IPS-NIHi7 (cell line): ENCODE measurements around the gene ROBO1.

ENCODE experiments used
- DNase-seq: peaks from one replicate; pipeline ENCODE4 v3.0.0; 2012; ENCODE audit warnings: mixed read lengths; ENCODE audit errors: extremely low spot score

ROBO1 gene

DNA sequence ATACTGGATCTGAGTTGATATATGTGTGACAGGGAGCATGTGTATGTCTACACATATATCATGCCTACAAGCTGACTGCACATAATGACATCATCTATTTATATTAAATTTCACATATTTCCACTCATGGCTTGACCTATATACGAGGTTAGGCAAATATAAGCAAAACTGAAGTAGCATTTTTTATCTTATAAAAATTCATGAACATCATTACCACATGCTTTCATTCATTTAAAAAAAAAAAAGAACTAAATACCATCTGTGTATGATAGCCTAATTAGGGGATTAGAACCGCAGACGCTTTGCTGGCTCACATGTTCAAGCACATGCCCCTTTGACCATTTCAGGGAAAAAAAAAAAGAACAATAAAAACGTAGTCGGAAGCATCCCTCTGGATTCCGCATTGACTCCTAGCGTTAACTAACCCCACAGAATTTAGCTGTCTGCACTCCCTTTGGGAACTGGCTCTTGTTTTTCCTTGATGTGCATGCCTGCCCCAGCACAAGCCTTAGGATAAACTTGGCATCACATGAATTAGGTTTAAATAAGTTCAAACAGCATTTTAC lies 888.4 kb downstream of the ROBO1 start:
- DNase-seq, result no peak

DNA sequence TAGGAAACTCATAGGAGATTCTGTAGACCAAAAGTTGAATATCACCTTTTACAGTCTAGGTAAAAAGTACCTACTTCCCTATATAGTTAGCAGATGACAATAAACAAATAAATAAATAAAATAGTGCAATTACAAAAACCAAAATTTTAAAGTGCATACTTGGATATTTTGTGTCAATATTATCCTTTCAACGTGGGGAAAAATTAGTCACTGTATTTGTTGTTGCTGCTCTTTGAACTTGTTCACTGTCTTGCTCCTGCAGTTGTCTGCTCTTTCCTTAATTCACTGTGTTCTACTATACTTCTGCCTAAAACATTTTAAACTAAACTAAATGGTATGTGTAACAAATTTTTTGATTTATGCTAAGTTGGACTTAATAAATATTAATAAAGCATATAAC lies 889.0 kb downstream of the ROBO1 start:
- DNase-seq, result no peak

DNA sequence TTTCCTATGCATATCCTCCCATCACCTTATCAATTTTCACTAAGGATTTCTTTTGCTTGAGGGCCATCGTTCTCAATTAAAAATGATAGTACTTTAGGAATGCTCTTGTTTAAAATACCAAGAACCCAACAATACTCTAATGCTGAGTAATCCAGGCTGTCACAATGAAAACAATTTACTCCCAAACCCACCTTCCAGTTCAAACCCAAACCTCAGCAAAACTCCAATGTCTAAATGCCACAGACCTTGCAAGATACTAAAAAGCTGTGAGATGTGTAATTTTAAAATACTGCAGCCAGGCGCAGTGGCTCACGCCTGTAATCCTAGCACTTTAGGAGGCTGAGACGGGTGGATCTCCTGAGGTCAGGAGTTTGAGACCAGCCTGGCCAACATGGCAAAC lies 889.8 kb downstream of the ROBO1 start:
- no peak for DNase-seq

DNA sequence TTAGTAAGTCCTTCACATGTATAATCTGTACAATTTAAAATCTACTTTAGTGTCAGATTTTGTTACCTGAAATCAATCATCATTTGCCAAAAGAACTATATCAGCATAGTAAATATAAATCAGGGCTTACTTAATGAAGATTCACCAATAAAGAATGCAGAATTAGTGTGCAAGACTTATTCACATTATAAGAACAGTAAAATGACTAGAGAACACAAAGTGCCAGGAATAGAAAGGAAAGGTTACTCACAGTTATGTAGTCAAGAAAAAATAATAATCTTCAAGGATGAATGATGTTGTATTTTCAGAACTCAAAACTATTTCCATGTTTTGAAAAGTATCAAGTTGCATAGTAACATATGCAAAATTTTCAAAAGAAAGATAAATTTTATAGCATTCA lies 891.9 kb downstream of the ROBO1 start:
- no peak for DNase-seq

DNA sequence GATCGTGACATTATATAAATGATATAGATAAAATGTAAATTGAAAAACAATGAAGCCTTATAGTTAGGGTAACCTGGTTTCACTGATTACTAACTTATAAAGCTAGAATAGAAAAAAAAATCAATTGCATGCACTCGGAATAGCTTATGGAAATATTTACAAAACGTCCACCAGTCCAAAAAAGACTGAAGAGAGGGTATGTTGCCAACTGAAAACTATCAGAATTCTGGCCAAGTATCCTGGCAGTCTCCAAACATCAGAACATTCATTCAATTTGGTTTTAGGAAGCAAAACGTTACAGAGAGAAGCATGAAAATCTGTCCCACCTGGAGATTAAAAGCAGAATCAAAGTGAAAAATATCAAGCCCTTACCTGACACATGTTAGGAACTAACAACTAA lies 892.4 kb downstream of the ROBO1 start:
- DNase-seq, result no peak

DNA sequence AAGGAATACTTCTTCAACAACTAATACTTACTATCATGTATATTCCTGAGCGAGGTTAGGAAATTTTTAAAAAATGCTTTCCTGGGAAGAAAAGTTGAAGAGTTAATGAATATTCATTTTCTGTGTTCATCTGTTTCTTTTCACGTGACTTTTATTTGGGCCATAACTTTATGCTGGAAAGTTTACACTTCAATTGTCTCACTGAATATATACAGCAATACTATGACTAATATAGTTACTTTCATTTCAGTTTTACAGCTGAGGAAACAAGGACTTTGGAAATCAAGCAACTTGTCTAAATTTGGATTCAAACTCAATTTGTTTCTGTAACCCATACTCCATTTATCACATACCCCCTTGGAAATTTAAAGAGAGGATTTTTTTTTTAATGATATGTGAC lies 894.2 kb downstream of the ROBO1 start:
- DNase-seq, result no peak

DNA sequence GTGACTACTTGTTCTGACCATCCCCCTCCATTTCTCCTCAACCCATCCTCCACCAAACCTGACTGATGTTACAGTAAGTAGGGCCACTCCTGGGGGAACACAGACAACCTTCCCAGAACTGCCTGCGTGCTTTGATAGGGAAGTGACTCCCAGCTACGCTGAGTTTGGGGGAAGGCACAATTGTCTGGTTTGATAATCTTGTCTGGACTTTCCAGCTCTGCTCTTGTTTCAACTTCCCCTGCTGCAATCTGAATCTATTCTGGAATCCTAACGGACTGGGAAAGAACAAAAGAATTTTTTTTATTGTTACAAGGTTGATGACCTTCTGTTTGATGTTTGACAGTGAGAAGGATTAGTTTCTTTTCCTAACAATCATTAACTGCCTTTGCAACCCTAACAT lies 895.6 kb downstream of the ROBO1 start:
- peak; percentile 14 for DNase-seq

DNA sequence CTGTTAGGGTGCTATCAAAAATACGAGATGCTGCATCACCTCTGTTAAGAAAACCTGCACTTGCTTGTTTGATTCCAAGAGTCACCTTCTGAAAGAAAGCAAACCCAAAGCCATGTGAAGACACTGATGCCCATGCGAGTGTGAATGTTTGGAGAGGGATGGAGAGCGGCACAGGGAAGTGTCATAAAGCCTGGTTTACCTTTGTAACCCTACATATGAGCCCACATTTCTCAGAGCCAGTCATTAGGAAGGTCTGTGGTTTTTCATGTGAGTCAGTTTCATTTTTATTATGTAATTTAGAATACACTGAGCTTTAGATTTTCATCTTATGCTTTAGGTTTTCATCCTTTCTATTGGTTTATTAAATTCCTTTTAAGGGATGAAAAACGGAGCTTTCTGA lies 896.8 kb downstream of the ROBO1 start:
- no peak for DNase-seq

DNA sequence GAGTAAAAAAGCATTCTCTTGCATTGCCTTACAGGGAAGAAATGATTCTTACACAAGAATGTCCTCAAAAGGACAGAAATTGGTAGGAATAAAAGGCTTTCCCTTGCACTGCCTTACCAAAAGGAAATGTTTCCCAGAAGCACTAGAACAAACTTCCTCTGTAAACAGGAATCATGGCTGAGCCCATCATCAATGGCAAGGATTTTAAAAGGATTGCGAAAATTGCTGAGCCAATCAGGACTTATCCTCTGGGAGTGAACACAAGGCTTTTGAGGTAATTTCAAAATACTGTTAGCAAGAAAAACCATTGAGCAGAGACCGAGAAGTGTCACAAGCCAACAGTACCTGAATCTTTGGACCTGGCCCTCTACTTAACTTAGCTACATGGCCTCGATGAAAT lies 897.3 kb downstream of the ROBO1 start:
- DNase-seq, result no peak

DNA sequence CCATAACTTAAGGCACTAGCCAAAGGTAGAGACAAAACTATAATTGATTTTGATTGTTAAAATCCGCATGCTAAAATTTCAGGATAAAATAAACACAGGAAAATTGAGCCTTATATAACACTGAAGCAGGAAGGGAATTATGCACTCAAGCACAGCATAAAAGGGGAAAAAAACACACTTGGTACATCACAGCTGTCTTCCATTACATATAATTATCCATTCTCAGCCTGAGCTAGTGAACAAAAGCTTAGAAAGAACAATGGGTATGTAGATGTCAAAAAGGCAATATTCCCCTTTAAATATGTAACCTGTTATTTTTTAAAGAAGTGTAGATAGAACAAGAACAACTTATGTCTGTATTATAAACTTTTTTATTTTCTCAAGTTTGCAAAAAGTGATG lies 899.2 kb downstream of the ROBO1 start:
- DNase-seq, result no peak

DNA sequence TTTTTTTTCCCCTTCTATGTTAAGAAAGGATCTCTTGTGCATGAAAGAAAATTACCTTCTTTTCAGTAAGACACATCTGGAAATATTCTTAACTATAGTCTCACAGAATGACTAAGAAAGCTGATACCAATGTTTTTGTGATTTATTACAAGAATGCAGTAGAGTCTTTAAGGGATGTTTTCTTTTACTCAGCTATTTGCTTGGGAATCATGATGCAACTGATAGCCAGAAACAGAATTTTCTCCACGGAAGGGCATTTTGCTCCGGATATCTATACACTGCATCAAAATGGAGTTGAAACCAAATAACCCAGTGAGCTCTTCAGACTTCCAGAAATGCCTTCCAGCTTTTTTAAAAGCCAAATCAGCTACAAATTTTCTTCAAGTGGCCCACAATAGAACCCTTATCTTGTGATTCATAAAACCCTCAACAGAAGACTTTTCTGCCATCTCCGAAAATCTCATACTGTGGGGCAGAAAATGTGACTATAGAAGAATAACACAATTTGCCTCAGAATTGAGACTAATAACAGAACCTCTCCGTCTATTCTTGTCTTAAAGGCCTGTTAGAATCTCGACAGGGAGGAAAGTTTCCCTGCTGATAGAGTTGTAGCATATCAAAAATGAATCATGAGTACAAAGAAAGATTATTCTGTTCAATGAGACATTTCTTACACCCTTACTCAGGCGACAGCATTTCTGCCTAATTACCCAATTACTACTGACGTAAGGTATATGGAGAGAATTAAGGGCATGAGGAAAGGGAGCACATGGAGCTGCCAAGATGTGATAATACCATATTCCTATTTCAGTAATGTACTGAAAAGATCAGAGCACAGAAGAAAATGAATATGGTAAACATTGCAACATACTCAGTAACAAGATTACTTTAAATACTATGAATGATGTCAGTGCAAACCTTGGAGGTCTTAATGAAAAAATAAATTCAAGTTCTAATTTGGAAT lies 900.1 kb downstream of the ROBO1 start:
- no peak for DNase-seq

DNA sequence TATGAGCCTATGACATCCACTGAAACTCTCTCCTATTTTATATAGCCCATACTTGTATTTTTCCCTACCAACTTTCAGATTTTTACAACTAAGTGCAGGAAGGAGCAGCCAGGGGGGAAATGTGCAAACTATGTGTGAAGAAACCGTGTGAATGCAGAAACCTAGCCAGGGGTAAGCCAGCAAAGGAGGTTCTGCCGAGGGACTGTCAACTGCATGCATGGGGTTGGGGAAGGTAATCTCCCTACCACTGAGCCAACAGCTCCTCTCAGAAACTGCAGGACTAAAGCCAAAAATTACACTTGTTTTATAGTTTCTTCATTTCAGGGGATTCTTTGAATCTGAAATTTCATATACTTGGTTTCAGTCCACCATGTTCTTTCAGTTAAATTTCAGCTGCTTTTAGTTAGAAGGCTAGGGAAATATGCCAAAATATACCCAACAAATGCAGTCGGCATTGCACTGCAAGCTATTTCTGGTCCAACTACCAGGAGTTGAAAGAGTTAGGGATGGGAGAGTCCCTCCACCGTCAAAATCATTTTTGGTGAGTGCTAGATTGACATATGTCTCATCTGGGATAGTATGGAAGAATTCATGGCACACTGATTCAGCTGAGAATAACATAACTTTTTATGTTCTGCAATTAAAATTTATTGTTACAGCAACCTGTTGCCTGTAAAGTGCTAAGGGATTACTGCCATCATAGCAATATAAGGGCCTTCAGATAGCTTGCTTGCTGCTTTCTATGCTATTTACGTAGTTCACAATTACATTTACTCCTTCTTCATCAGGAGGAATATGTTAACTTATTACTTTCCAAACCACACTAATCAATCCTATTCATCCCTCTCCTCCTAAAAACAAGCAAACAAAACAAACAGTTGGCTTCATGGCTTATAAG lies 904.2 kb downstream of the ROBO1 start:
- DNase-seq, result no peak

DNA sequence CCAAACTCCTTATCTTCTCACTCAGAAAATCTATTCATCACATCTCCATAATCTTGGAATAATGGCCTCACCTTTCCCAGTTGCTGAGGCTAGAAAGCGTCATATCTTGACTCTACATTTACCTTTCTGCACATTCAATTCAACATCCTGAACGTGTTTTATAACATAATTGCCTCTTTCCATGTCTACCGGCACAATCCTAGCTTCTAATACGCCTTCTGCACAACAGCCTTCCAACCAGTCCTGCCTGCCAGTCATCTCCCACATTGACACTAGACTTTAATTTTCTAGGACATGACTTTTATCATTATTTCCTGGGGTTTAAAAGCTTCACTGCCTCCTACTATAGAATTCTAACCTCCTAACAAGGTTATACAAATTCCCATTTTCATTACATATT lies 906.6 kb downstream of the ROBO1 start:
- DNase-seq, result no peak

DNA sequence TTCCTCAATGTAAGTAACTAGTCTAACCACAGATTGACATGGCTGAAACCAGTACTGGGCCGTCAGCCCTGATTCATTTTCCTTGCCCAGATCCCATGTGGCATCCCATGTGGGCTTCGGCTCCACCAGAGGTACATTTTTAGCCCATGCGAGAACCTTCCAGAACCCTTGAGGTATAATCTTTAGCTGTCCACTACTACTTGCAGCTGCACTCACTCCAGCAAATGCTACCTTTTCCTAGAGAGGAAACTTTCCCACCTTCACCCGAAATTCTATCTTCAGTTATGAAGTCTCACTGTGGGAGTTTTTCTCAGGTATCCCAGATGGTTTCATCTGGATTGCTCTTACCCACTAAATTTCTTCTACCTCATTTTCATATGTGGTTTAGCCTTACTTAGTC lies 907.2 kb downstream of the ROBO1 start:
- no peak for DNase-seq

DNA sequence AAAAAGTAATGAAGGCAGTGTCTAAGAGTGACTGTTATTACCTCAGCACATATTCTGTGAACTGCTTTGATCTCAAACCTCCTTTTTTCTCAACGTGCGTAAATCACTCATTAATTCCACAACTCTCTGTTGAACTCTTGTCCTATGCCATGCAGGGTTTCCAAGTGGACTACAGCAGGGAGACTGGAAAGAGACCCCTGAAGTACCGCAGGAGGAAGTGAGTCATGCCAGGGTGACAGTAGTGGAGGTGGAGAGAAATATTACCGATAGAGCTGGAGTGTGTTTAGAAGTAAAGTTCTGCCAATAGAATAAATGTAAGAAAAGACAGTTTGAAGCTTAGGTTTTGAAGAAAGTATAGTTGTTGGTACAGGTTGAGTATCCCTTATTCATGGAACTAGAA lies 908.9 kb downstream of the ROBO1 start:
- no peak for DNase-seq

DNA sequence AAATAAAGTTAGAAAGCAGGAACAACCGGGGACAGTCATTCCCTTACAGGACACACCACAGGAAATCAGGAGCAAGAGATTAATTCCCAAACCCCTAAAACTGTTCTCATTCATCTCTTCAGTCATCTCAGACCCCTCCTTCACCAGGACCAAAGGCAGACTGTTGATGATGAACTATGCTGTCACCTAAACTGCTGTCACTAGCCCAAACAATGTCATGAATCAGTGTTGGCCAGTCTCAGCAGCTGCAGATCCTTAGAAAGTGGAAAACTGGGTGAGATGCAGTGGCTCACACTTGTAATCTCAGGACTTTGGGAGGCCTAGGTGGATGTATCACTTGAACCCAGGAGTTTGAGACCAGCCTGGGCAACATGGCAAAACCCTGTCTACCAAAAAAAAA lies 909.6 kb downstream of the ROBO1 start:
- no peak for DNase-seq

DNA sequence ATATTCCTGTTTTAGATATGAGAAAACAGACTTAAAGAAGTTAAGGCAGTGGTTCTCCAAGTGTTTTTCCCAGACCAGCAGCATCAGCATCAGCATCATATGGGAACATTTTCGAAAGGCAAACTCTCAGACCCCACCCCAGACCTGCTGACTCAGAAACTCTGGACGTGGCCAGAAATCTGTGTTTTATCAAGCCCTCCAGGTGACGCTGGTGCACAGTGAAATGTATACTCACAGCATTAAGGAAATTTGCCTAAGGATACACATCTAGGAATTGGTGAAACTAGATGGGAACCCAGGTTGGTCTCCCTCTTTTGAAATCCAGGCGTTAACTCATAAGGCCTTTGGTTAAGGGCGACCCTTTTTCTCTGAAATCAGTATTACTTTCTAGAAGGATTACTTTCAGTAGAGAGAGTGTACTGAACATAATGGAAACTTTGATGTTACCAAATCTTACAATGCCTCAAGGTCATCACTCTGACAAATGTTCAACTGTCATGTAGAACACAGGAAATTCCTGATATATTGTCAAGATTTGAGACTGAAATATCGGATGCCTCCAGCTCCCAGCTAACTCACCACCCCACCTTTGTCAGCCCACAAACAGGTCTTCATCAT lies 910.2 kb downstream of the ROBO1 start:
- DNase-seq, result no peak

DNA sequence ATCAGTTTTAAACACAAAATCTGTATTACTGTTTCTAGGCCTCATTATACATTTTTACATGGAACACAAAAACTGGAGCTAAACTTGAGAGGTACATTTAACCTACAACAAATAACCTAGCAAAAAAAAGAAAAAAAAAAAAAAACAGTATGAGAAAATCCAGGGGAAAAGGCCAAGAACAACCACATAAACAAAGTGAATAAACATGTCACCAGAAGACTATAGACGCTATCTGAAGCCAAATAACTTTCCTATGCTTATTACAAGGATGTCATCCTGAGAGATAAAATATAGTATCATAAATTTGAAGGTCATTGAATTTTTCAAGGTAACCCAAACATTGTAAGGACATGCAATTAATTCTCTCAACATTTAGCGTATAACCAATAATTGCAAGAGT lies 911.6 kb downstream of the ROBO1 start:
- DNase-seq, result no peak

DNA sequence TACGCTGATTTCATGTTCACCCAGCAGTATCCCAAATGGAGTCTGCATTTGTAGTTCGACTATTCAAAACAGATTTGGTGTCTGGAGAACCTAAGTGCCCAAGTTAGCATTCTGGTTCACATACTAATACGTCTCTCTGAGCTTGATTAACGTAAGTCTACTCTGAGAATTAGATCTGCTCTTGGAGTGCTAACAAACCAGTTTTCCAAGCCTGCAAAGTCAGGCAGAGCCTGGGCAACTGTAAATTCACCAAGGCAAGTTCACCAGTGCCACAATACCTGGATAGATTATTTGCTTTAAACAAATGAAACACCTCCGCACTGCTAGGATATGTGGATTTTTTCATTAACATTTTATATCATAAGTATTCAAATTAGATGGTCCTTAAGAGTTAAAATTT lies 912.6 kb downstream of the ROBO1 start:
- DNase-seq, result no peak

DNA sequence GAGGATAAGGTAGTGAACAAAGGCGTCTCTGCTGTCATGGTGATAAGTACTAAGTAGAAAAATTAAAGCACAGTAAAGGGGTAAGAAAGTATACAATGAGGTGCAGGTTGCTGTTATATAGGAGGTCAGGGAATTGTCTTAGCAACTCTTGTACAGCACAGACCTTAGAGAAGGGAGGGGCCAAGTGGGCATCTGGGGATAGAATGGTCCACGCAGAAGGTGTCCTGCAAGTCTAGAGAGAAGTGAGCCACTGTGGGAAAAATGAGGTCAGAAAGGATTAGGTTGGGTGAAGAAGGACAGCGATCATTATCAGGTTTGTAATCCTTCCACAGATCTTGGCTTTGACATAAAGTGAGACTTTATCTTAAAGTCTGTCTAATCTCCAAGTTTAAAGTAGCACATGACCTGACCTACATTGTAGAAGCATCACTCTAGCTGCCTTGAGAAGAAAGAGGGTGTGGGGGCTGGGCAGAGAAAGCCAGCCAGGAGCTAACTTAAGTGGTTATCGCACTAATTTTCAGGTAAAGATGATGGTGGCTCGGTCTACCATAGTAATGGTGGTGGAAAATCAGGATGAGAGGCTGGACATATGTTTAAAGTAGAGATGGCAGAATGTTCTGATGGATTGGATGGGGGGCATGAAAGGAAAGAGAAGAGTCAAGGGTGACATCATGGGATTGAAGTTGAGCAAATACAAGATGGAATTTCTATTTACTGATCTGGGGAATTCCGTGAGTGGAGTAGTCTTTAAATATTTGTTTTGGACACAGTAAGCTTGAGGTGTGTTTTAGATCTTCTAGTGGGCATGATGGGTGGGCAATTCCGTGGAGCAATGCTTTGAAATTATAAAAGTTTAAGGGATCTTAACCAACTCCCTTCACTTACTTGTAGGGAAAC lies 919.2 kb downstream of the ROBO1 start:
- no peak for DNase-seq

DNA sequence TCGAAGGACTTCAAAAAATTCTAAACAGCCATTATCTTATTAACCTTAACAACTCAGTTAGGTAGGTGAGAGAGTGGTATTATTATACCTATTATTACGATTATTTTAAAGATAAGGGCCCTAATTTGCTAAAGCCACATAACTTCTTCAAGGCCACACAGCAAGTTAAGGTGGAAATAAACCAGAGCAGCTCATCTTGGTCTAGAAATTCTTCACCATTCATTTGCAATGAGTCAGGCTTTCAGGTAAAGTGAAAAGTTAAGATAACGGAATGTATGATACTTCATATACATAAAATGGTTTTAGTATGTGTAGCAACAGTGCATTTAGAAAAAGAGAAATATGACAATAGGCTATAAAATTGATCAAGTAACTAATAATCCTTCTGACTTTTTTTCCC lies 920.2 kb downstream of the ROBO1 start:
- DNase-seq, result no peak
